ENCODE data around the gene CSF2RB.
"Not testable (repeated sequence)": the region's sequence is repeated elsewhere in the genome, so short reads cannot be mapped to it uniquely, and the experiment has no call there.

The CSF2RB gene

GRCh38 chr22:36988075-36988832, 74.8 kb downstream of the CSF2RB start:
- peaks cover 12% of the 10 kb centered on the region for H3K9me3 ChIP-seq
- no peaks in the 10 kb centered on the region for H3K4me1 ChIP-seq
- no peak for DNase-seq (ENCODE audit: low spot score in 2 of 2)
- no peak overlapping the region for H3K4me3 ChIP-seq
- in situ Hi-C loops (cut with MboI; ENCODE audit: low sequenced_read_pairs), result no loop called here
- H3K27me3 ChIP-seq (ENCODE audit: low read depth), result peaks cover 8% of the 10 kb centered on the region; the same call in 1 of the 2 replicates
- H3K36me3 ChIP-seq (replicated peaks), result no peaks in the 10 kb centered on the region

DNA sequence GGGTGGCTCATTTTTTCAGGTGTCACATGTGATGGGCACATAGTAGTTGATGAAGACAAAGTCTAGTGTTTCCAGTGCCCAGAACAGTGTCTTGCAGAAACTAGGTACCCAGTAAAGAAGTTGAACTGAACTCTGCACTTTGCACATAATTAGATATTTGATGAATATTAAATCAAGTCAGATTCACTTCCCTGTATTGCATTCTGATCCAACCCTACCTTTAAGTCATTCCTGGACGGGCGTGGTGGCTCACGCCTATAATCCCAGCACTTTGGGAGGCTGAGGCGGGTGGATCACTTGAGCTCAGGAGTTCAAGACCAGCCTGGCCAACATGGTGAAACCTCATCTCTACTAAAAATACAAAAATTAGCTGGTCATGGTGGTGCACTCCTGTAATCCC, 75.6 kb downstream of the CSF2RB start:
- H3K4me1 ChIP-seq; H3K36me3 ChIP-seq (replicated peaks); DNase-seq (ENCODE audit: low spot score in 2 of 2); H3K4me3 ChIP-seq; in situ Hi-C loops (cut with MboI; ENCODE audit: low sequenced_read_pairs): not testable (repeated sequence)
- Histone ChIP-seq H3K9me3 (peaks cover 12% of the 10 kb centered on the region), H3K27me3 (ENCODE audit: low read depth) (peaks cover 11% of the 10 kb centered on the region; the same call in 1 of the 2 replicates)
